OCI-LY1 (cell line): ENCODE results near the gene SPOCK1.

Experiments
- H2AFZ ChIP-seq: fragments of 200-600 bp; sonication (generic), shearing (Covaris generic); 2 replicates; pipeline ENCODE4 v1.6.0; 2014; ENCODE audit warnings: antibody characterized with exemption, mild to moderate bottlenecking, low read length
- H3F3A ChIP-seq: fragments of 200-600 bp; sonication (generic), shearing (Covaris generic); 2 replicates; pipeline ENCODE4 v1.6.0; 2014; ENCODE audit warnings: mild to moderate bottlenecking, antibody characterized with exemption, low read length, moderate library complexity; ENCODE audit not compliant: insufficient read depth
- H3K27ac ChIP-seq: fragments of 200-600 bp; sonication (generic); 2 replicates; pipeline ENCODE4 v1.5.1; 2014; ENCODE audit warnings: low read length, mixed run types, mild to moderate bottlenecking, low read depth; ENCODE audit not compliant: poor library complexity, severe bottlenecking
- H3K27me3 ChIP-seq: fragments of 200-600 bp; sonication (generic); 2 replicates; pipeline ENCODE4 v1.6.0; 2014; ENCODE audit warnings: antibody characterized with exemption, mild to moderate bottlenecking, low read length, moderate library complexity; ENCODE audit not compliant: insufficient read depth
- H3K36me3 ChIP-seq: fragments of 200-600 bp; sonication (generic); 2 replicates; pipeline ENCODE4 v1.6.1; 2014; ENCODE audit warnings: mild to moderate bottlenecking, antibody characterized with exemption, low read length, moderate library complexity, mixed read lengths; ENCODE audit not compliant: insufficient read depth
- H3K4me1 ChIP-seq: fragments of 200-600 bp; sonication (generic); 2 replicates; pipeline ENCODE4 v1.5.1; 2014; ENCODE audit warnings: mild to moderate bottlenecking, low read length, moderate library complexity; ENCODE audit not compliant: insufficient read depth, severe bottlenecking
- H3K4me2 ChIP-seq: fragments of 200-600 bp; sonication (generic), shearing (Covaris generic); 2 replicates; pipeline ENCODE4 v1.6.1; 2014; ENCODE audit warnings: low read length
- H3K4me3 ChIP-seq: fragments of 200-600 bp; sonication (generic); 2 replicates; pipeline ENCODE4 v1.5.1; 2014; ENCODE audit warnings: low read length, low read depth, mild to moderate bottlenecking, mixed read lengths; ENCODE audit not compliant: poor library complexity, severe bottlenecking
- H3K79me2 ChIP-seq: fragments of 200-600 bp; shearing (Covaris generic); 2 replicates; pipeline ENCODE4 v1.6.1; 2016; ENCODE audit warnings: mixed run types, low read length, mixed read lengths; ENCODE audit not compliant: insufficient read depth
- H3K9ac ChIP-seq: fragments of 200-600 bp; sonication (generic), shearing (Covaris generic); 2 replicates; pipeline ENCODE4 v1.6.1; 2014; ENCODE audit warnings: mild to moderate bottlenecking, low read length, mixed read lengths
- H3K9me2 ChIP-seq: fragments of 200-600 bp; sonication (generic), shearing (Covaris generic); 2 replicates; pipeline ENCODE4 v1.6.1; 2014; ENCODE audit warnings: low read depth, mild to moderate bottlenecking, low read length, mixed read lengths
- H3K9me3 ChIP-seq: fragments of 200-600 bp; shearing (Covaris generic); 2 replicates; pipeline ENCODE4 v1.6.1; 2014; ENCODE audit warnings: low read length, mixed read lengths
- H4K20me1 ChIP-seq: fragments of 200-600 bp; sonication (generic), shearing (Covaris generic); 2 replicates; pipeline ENCODE4 v1.6.0; 2016; ENCODE audit warnings: mild to moderate bottlenecking, low read length; ENCODE audit not compliant: insufficient read depth
- CTCF ChIP-seq: fragments of 200-600 bp; sonication (generic), shearing (Covaris generic); IDR thresholded peaks from 2 replicates; pipeline ENCODE4 v1.5.1; 2017; ENCODE audit warnings: mild to moderate bottlenecking, antibody characterized with exemption, low read length, moderate library complexity, mixed read lengths
- EZH2 ChIP-seq: fragments of 200-600 bp; sonication (generic), shearing (Covaris generic); IDR thresholded peaks from 2 replicates; pipeline ENCODE4 v1.8.0; 2017; ENCODE audit warnings: borderline replicate concordance, mixed run types, mild to moderate bottlenecking, antibody characterized with exemption, low read length, moderate library complexity, mixed read lengths

Gene SPOCK1

GRCh38 chr5:137231540-137231939, 267.6 kb downstream of the SPOCK1 start:
- no peaks in the 10 kb centered on the region for H3K9me3 ChIP-seq
- TF ChIP-seq CTCF (no peak), EZH2 (no peak)

GRCh38 chr5:137228816-137229215, 270.3 kb downstream of the SPOCK1 start:
- Histone ChIP-seq H4K20me1 (no peaks in the 10 kb centered on the region), H2AFZ (no peak overlapping the region), H3K4me1 (no peaks in the 10 kb centered on the region), H3K9me3 (no peaks in the 10 kb centered on the region), H3F3A (no peaks in the 10 kb centered on the region), H3K79me2 (no peaks in the 10 kb centered on the region), H3K4me3 (no peak overlapping the region), H3K9me2 (no peaks in the 10 kb centered on the region), H3K9ac (no peak overlapping the region), H3K4me2 (no peak overlapping the region), H3K27me3 (no peaks in the 10 kb centered on the region), H3K27ac (no peak overlapping the region), H3K36me3 (no peaks in the 10 kb centered on the region)
- no peak for TF ChIP-seq CTCF
- TF ChIP-seq EZH2 = no peak

More at GRCh38 chr5:137231540-137231939, 267.6 kb downstream of the SPOCK1 start:
- Histone ChIP-seq H3K27ac (no peak overlapping the region), H3K4me3 (no peak overlapping the region), H3K4me1 (no peaks in the 10 kb centered on the region), H3K79me2 (no peaks in the 10 kb centered on the region), H2AFZ (no peak overlapping the region), H3K27me3 (no peaks in the 10 kb centered on the region), H3K36me3 (no peaks in the 10 kb centered on the region), H3F3A (no peaks in the 10 kb centered on the region), H3K9me2 (no peaks in the 10 kb centered on the region), H3K4me2 (no peak overlapping the region), H4K20me1 (no peaks in the 10 kb centered on the region), H3K9ac (no peak overlapping the region)

DNA sequence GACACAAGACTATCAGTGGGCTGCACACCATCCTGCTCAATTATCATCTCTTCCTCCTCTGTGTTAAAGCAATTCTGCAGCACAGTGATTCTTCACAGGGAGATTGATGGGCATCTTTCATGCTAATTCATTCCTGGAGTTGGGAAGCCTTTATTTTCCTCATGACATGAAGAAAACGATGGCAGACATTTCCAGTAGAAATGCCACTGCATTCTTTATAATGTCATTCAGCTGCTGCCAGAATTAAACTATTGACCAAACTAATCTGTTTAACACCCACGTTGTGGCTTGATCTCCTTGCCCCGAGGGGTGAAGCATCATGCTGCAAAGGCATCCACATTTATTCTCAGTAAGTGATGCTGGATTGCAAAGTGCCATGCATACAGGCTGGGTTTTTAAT, 273.0 kb downstream of the SPOCK1 start:
- Histone ChIP-seq H3K4me1 (no peaks in the 10 kb centered on the region), H3K4me2 (no peak overlapping the region), H4K20me1 (no peaks in the 10 kb centered on the region), H3K27me3 (no peaks in the 10 kb centered on the region), H2AFZ (no peak overlapping the region), H3K9ac (no peak overlapping the region), H3K4me3 (no peak overlapping the region), H3K9me3 (no peaks in the 10 kb centered on the region), H3K79me2 (no peaks in the 10 kb centered on the region), H3F3A (no peaks in the 10 kb centered on the region), H3K9me2 (no peaks in the 10 kb centered on the region), H3K27ac (no peak overlapping the region), H3K36me3 (no peaks in the 10 kb centered on the region)
- TF ChIP-seq CTCF (no peak), EZH2 (no peak)
